GM03348 (cell line): ENCODE results near the gene LRP5.
A peak's percentile ranks its signal among the peaks of the same experiment; 100 is the strongest.

ENCODE experiments used
- DNase-seq: peaks from one replicate; pipeline ENCODE4 v3.0.0; 2012; ENCODE audit warnings: low spot score

The LRP5 gene

GRCh38 chr11:68371171-68372041 lies 59.0 kb downstream of the LRP5 start:
- DNase-seq, result no peak

- DNase-seq, result no peak
Observed at GRCh38 chr11:68372114-68372513, 59.7 kb downstream of the LRP5 start.

- no peak for DNase-seq
Observed at GRCh38 chr11:68372625-68373024, 60.2 kb downstream of the LRP5 start.

GRCh38 chr11:68373189-68373814 lies 60.9 kb downstream of the LRP5 start:
- peak; percentile 86 for DNase-seq

- peak; percentile 78 for DNase-seq
Observed at GRCh38 chr11:68373815-68374501, 61.6 kb downstream of the LRP5 start.

GRCh38 chr11:68374531-68374930 lies 62.1 kb downstream of the LRP5 start:
- DNase-seq, result no peak

- DNase-seq, result no peak
Observed at GRCh38 chr11:68375337-68375736, 62.9 kb downstream of the LRP5 start.

- DNase-seq, result no peak
Observed at GRCh38 chr11:68375766-68376165, 63.4 kb downstream of the LRP5 start.

- no peak for DNase-seq
Observed at GRCh38 chr11:68377389-68377795, 65.0 kb downstream of the LRP5 start.

- DNase-seq, result no peak
Observed at GRCh38 chr11:68379206-68379605, 66.8 kb downstream of the LRP5 start.

- no peak for DNase-seq
Observed at GRCh38 chr11:68380786-68381622, 68.6 kb downstream of the LRP5 start.

GRCh38 chr11:68381716-68382115 lies 69.3 kb downstream of the LRP5 start:
- DNase-seq, result no peak

- no peak for DNase-seq
Observed at GRCh38 chr11:68382358-68382998, 70.1 kb downstream of the LRP5 start.

- DNase-seq, result peak; percentile 85
Observed at GRCh38 chr11:68383976-68384501, 71.6 kb downstream of the LRP5 start.

- no peak for DNase-seq
Observed at GRCh38 chr11:68384530-68385081, 72.2 kb downstream of the LRP5 start.

- DNase-seq, result no peak
Observed at GRCh38 chr11:68385128-68385527, 72.7 kb downstream of the LRP5 start.

- no peak for DNase-seq
Observed at GRCh38 chr11:68386331-68386978, 74.1 kb downstream of the LRP5 start.

GRCh38 chr11:68387840-68388239 lies 75.4 kb downstream of the LRP5 start:
- no peak for DNase-seq

- no peak for DNase-seq
Observed at GRCh38 chr11:68388595-68389198, 76.3 kb downstream of the LRP5 start.

GRCh38 chr11:68390315-68390714 lies 77.9 kb downstream of the LRP5 start:
- no peak for DNase-seq
